IPS-18a (cell line): ENCODE data around the gene CSNK1A1.
"Not testable (repeated sequence)": the region's sequence is repeated elsewhere in the genome, so short reads cannot be mapped to it uniquely, and the experiment has no call there.

Source experiments
- H3K27ac ChIP-seq: one replicate; pipeline ENCODE4 v1.5.1; 2013; ENCODE audit warnings: low read length
- H3K27me3 ChIP-seq: one replicate; pipeline ENCODE4 v1.6.1; 2013; ENCODE audit warnings: mild to moderate bottlenecking, low read length; ENCODE audit not compliant: control insufficient read depth, insufficient read depth
- H3K36me3 ChIP-seq: one replicate; pipeline ENCODE4 v1.6.1; 2013; ENCODE audit warnings: low read depth, low read length; ENCODE audit not compliant: control insufficient read depth
- H3K4me1 ChIP-seq: one replicate; pipeline ENCODE4 v1.6.1; 2013; ENCODE audit warnings: low read depth, low read length; ENCODE audit not compliant: control insufficient read depth
- H3K4me3 ChIP-seq: one replicate; pipeline ENCODE4 v1.5.1; 2013; ENCODE audit warnings: low read length
- H3K9ac ChIP-seq: one replicate; pipeline ENCODE4 v1.6.1; 2013; ENCODE audit warnings: mild to moderate bottlenecking, low read length, moderate library complexity
- H3K9me3 ChIP-seq: one replicate; pipeline ENCODE4 v1.6.1; 2013; ENCODE audit warnings: low read depth, low read length; ENCODE audit not compliant: control insufficient read depth

Gene CSNK1A1

DNA sequence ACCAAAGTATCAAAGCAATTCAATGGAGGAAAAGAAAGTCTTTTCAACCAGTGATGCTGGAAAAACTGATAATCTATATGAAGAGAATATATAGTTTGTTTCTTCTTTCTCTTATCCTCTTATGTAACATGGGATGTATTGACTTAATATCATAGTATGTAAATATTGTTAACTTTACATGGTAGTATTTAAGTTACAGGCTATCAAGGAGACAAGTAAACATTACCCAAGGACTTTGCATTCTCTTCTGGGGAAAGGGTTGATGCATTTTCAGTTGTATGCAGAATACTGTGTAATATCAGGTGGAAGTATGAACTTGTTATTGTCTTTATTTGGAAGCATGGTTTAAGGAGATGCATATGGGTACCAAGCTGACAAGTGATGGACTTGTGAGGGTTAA lies 20.9 kb upstream of the CSNK1A1 start:
- Histone ChIP-seq H3K36me3 (no peaks in the 10 kb centered on the region), H3K27me3 (no peaks in the 10 kb centered on the region), H3K4me3 (no peak overlapping the region), H3K9me3 (no peaks in the 10 kb centered on the region), H3K27ac (no peak overlapping the region), H3K9ac (no peak overlapping the region), H3K4me1 (no peaks in the 10 kb centered on the region)

DNA sequence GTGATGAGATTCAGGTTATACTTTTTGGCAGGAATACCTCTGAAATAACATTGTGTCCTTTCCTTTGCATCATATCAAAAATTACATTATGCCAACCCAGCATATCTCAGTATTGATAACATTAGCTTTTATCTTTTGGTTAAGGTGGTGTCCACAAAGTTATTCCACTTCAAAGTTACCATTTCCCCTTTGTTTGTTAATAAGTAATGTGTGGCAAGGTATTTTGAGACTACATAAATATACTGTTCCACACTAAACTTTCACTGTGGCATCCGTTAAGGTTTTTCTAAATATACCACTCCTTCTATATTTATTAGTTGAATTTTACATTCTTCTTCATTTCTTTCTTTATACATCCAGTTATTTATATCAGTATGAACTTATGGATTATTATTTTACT lies 16.0 kb upstream of the CSNK1A1 start:
- Histone ChIP-seq H3K9ac (no peak overlapping the region), H3K9me3 (no peaks in the 10 kb centered on the region), H3K4me3 (no peak overlapping the region), H3K27me3 (no peaks in the 10 kb centered on the region), H3K27ac (no peak overlapping the region), H3K36me3 (no peaks in the 10 kb centered on the region), H3K4me1 (peaks cover 10% of the 10 kb centered on the region)

- H3K9me3 ChIP-seq, H3K27me3 ChIP-seq, H3K4me3 ChIP-seq, H3K27ac ChIP-seq, H3K9ac ChIP-seq, H3K36me3 ChIP-seq: not testable (repeated sequence)
- peaks cover 23% of the 10 kb centered on the region for H3K4me1 ChIP-seq
These were observed 13.4 kb upstream of the CSNK1A1 start for GRCh38 chr5:149564542-149565140.

DNA sequence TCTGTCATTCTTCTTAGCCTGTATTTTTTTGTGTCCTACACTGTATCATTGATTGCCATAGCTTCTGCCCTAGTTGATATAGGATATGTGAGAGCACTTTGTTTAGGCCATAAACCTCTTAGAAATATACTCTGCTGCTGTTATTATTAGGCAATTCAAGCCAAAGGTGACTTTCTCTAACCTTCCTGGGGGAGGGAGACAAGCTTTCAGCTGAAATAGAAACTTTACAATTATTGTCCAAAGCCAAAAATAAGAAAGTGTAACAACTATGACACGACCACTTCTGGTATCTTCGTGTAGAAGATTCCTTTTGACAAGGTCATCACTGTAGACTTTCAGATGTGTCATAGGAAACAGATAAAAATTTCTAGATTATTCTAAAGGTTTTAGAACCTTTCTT lies 12.2 kb upstream of the CSNK1A1 start:
- H3K9me3 ChIP-seq = no peaks in the 10 kb centered on the region
- H3K27ac ChIP-seq = no peak overlapping the region
- H3K27me3 ChIP-seq = no peaks in the 10 kb centered on the region
- H3K4me1 ChIP-seq = peaks cover 25% of the 10 kb centered on the region
- H3K9ac ChIP-seq = no peak overlapping the region
- H3K4me3 ChIP-seq = no peak overlapping the region
- no peaks in the 10 kb centered on the region for H3K36me3 ChIP-seq

GRCh38 chr5:149561848-149562247 lies 10.6 kb upstream of the CSNK1A1 start:
- no peaks in the 10 kb centered on the region for H3K27me3 ChIP-seq
- peaks cover 25% of the 10 kb centered on the region for H3K4me1 ChIP-seq
- H3K4me3 ChIP-seq = no peak overlapping the region
- no peaks in the 10 kb centered on the region for H3K36me3 ChIP-seq
- H3K27ac ChIP-seq = no peak overlapping the region
- H3K9ac ChIP-seq = peak overlapping the region; percentile 2
- no peaks in the 10 kb centered on the region for H3K9me3 ChIP-seq

DNA sequence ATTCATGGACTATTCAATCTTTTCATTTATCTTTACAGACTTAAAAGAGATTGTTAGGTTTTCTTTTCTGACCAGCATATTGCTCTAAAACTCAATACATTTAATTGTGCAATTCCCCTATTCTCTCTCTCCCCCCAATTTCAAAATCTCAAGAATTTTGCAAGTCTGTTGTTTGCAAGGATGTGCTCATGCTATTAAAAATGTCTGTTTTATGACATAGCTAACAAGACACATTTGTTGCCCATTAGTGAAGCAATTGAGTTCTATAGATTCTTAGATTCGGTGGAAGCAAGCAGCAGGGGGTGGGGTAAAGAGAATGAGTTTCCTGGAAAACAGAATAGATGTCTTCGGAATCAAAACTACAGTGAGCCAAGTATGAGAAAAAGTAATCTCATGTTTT lies 8.5 kb upstream of the CSNK1A1 start:
- Histone ChIP-seq H3K4me3 (no peak overlapping the region), H3K27ac (no peak overlapping the region), H3K4me1 (peaks cover 25% of the 10 kb centered on the region), H3K27me3 (no peaks in the 10 kb centered on the region), H3K36me3 (no peaks in the 10 kb centered on the region), H3K9ac (no peak overlapping the region), H3K9me3 (no peaks in the 10 kb centered on the region)

GRCh38 chr5:149552553-149553160 lies 1.4 kb upstream of the CSNK1A1 start:
- Histone ChIP-seq H3K27ac (no peak overlapping the region), H3K4me3 (peak overlapping the region; percentile 100), H3K36me3 (peaks cover 17% of the 10 kb centered on the region), H3K27me3 (no peaks in the 10 kb centered on the region), H3K4me1 (peaks cover 5% of the 10 kb centered on the region), H3K9ac (peak overlapping the region; percentile 87), H3K9me3 (no peaks in the 10 kb centered on the region)

- Histone ChIP-seq H3K9me3 (no peaks in the 10 kb centered on the region), H3K4me1 (peaks cover 10% of the 10 kb centered on the region), H3K9ac (peak overlapping the region; percentile 87), H3K36me3 (peaks cover 23% of the 10 kb centered on the region), H3K27me3 (no peaks in the 10 kb centered on the region), H3K27ac (peak overlapping the region; percentile 72), H3K4me3 (peak overlapping the region; percentile 100)
These were observed 827 bp upstream of the CSNK1A1 start for GRCh38 chr5:149552038-149552494.

DNA sequence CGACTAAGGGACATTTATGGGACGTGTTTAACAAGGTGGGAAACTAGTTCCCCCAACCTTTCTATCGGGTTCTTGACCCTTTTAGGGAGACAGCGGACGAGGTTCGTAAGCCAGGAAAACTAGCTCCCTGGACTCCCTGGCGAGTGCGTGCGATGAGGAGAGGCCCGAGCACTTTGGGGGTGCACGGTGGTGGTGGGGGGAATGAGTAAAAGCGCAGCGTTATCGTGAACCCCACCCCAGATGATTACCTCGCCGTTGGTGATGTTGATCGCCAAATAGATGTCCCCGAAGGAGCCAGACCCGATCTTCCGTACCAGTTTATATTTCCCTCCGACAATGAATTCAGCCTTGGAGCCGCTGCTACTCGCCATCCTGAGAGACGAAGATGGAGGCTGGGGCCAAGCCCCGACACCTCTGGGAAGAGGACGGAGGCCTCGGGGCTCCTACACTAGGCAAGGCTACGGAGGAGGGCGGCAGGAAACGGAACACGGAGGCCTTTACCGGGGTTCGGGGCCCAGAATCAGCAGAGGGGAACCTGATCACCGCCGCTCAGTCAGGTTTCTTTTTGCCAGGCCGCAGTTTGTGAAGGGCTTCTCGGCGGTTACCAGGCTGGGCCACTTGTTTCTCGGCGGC lies 529 bp downstream of the CSNK1A1 start:
- no peaks in the 10 kb centered on the region for H3K27me3 ChIP-seq
- no peaks in the 10 kb centered on the region for H3K9me3 ChIP-seq
- H3K27ac ChIP-seq = peak overlapping the region; percentile 73
- peaks cover 36% of the 10 kb centered on the region for H3K36me3 ChIP-seq
- H3K9ac ChIP-seq = peak overlapping the region; percentile 87
- H3K4me1 ChIP-seq = peaks cover 14% of the 10 kb centered on the region
- peak overlapping the region; percentile 100 for H3K4me3 ChIP-seq

DNA sequence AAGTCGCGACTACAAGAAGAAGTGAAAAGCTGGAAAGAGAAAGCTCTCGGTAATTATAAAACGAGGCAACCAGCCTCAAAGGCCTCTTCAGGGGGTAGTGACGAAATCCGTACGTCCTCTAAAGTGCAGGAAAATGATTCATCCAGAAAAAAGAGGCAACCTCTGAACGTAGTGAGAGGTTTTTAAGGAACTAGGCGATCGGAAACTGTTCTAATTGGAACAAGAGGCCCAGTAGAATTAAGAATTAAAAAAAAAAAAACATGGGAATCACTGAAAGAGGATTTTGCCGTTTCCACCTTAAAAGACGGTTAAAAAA lies 1.0 kb downstream of the CSNK1A1 start:
- peak overlapping the region; percentile 73 for H3K27ac ChIP-seq
- peaks cover 14% of the 10 kb centered on the region for H3K4me1 ChIP-seq
- H3K36me3 ChIP-seq = peaks cover 41% of the 10 kb centered on the region
- peak overlapping the region; percentile 100 for H3K4me3 ChIP-seq
- H3K27me3 ChIP-seq = no peaks in the 10 kb centered on the region
- H3K9ac ChIP-seq = peak overlapping the region; percentile 87
- no peaks in the 10 kb centered on the region for H3K9me3 ChIP-seq

DNA sequence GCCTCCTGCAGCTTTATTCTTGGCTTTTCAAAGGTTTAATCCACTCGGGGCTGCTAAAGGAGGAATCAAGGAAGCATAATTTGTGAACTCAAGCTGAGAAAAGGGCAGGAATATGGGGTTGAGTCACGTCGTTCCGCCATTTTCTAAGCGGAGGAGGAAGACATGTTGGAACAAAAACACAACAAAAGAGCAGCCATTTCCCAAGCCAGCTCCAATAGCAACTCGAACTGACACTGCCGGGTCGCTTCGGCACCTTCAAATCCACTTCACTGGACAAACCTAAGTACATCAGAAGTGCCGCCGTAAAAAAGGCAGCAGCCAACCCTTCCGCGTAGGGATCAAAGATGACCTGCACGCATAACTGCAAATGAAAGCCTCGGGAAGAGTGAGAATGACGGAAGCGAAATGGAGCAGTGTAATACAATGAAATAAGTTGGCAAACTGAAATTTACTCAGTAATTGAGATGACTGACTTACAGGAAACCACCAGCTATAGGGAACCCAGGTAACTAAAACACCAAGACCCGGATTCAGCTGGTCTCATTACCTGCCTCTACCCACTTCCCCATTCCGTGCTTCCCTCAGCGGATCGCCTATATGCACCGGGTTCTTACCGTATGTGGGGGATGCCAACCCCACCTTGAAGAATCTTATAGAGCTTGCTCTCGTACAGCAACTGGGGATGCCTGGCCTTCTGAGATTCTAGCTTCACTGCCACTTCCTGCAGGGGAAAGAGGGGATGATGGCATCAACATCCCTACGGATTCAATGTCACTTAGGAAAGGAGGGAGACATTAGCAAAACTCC lies 1.6 kb downstream of the CSNK1A1 start:
- Histone ChIP-seq H3K9me3 (no peaks in the 10 kb centered on the region), H3K9ac (peak overlapping the region; percentile 87), H3K4me1 (peaks cover 14% of the 10 kb centered on the region), H3K4me3 (peak overlapping the region; percentile 100), H3K27ac (peak overlapping the region; percentile 73), H3K27me3 (no peaks in the 10 kb centered on the region), H3K36me3 (peaks cover 46% of the 10 kb centered on the region)
